SW480 (cell line): Measurements from ENCODE around the gene HDLBP.
A peak's percentile ranks its signal among the peaks of the same experiment; 100 is the strongest.

Experiments used
- DNase-seq: peaks from one replicate; pipeline ENCODE4 v3.0.0-alpha.2; 2016; ENCODE audit warnings: low spot score

Gene HDLBP

DNA sequence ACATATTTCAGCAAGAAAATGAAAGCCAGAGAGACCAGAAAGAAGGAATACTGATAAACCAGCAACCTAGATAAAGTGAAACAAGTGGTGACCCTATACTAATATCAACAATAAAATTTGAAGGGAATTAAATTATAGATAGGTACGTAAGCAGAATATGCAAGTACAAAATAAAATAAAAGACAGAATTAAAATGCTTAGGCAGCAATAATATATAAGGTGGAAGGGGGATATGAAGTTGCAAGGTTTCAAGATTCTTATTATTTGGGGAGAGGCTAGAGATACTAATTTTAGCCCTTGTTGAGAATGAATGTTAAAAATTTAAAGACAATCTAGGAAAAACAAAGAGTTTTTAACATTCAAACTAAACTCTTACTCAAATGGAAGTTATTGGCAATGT lies 39.6 kb downstream of the HDLBP start:
- no peak for DNase-seq

DNA sequence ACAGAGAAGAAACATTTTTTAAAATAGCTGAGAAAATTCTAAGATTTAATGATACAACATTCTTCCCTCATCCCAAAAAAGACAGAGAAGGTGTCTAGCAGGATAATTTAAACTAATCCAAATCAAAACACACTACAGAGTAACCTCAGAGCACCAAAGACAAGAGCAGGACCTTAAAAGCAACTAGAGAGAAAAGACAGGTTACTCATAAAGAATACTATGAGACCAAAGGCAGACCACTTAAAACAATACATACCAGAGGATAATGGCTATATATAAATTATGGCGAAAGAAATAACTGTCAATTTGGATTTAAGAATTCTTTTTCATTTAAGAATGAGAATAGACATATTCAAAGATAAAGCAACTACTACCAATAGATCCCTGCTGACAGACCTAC lies 40.0 kb downstream of the HDLBP start:
- DNase-seq, result no peak

DNA sequence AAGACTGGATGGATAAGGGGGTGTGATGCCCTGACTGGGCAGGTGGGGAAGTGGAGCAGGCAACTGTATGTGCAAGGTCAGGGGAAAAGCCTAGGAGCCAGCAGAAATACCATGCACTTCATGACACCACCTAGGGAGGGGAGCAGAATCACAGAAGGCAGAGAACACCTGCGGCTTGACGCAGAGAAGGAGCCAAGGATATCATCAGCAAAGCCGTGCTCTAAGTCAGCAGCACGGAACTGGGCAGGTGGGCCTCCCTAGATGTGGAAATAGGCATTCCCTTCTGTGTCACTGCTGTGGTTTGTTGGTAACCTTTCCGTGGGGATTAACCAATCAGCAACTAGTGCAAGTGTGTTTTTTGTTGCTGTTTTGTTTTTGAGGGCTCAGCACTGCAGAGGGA lies 41.3 kb downstream of the HDLBP start:
- no peak for DNase-seq

GRCh38 chr2:241273210-241274020 lies 42.1 kb downstream of the HDLBP start:
- no peak for DNase-seq

- DNase-seq, result peak; percentile 17
Observed at GRCh38 chr2:241272303-241273209, 42.9 kb downstream of the HDLBP start.

DNA sequence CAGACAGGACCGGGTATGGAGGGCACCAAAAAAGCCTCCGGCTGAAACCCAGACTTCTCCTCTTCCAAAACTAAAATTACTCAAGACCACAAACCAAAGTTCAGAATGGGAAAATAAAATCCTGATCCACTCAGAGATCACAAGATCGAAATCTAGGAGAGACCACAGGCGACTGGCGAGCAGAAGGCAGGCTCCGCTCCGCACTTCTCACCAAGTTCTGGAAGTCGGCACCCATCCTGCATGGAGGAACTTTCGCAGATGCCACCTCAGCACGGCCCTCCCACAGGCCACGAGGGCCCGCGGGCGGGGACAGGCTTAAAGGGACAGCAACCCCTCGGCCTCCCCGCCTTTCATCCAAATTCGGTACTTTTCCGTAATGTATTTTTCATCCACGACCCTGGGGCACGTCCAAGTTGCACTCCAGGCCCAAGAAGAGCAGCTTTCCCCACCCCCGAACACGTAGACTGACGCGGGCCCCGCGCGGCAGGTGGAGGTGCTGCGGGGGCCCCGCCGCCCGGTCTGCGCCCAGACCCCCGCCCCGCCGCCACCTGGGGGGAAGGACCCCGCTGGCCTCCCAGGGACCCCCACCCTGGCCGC lies 43.7 kb downstream of the HDLBP start:
- DNase-seq, result peak; percentile 56

- no peak for DNase-seq
Observed at GRCh38 chr2:241270531-241270930, 44.9 kb downstream of the HDLBP start.

- no peak for DNase-seq
Observed at GRCh38 chr2:241269707-241270520, 45.6 kb downstream of the HDLBP start.

GRCh38 chr2:241268716-241269445 lies 46.6 kb downstream of the HDLBP start:
- no peak for DNase-seq

DNA sequence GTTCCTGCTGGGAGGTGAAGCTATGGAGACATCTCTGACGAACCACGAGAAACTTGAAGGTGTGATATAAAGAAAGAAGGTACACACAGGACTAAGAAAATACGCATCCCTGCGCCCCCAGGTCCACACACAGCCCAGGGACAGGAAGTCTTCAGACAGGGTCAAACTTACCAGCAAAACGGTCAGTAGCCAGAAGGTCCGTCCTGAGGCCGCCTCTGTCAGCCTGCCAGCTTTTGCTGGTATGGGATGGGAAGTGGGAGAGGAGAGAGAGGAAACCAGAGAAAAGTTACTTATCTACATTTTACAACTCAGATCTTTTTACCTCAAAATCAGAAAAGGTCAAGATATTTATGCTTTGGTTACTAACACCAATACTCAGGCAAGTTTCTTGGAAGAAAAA lies 47.2 kb downstream of the HDLBP start:
- DNase-seq, result no peak

DNA sequence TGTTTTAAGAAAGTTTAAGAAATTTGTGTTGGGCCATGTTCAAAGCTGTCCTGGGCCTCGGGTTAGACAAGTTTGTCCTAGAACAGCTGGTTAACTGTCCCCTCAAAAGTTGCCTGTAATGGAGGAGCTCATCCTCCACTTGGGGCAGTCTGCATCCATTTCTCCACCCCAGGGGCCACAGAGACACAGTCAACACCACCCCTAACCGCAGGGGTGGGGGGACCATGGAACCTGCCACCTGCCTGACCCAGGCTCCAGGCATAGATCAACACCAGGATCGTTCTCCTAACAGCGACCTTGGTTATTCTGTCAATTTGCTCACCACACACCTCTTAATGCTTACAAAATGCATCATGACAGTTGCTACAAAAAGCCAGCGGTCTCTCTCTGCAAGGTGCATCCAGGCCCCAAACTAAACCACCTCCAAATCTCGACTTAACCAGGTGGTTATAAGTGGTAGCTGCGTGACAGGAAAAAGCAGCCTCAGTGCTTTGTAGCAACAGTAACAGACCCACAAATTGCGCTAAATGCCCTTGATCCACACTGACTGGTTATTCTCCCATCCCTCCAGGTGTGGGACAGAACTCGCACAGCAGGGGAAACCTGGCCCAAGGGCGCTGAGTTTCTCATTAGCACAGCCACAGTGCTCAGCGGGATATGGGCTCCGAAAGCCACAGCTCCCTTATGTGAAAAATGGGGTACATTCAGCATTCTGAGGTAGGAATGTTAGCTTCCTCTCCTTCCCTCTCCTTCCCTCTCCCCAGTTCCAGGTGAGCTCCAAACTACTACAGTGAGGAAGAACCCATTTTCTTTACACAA lies 48.0 kb downstream of the HDLBP start:
- no peak for DNase-seq

- no peak for DNase-seq
Observed at GRCh38 chr2:241265506-241265905, 50.0 kb downstream of the HDLBP start.

DNA sequence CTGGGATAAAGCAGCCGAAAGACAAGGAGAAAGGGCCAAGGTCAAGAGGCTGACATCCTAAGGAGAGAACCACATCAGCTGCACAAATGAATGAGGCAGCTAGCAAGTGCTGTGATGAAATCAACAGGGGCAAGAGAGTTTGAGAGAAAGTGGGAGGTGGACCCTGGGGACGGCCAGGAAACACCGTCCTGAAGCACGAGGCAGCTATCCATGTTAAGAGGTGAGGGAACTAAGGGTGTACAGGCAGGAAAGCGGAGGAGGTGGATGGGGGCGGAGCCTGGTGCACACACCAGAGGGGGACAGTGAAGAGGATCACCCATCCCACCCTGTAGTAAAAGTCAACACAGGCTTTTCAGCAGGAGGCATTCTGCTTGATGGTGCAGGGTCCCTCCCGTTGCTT lies 52.4 kb downstream of the HDLBP start:
- no peak for DNase-seq

DNA sequence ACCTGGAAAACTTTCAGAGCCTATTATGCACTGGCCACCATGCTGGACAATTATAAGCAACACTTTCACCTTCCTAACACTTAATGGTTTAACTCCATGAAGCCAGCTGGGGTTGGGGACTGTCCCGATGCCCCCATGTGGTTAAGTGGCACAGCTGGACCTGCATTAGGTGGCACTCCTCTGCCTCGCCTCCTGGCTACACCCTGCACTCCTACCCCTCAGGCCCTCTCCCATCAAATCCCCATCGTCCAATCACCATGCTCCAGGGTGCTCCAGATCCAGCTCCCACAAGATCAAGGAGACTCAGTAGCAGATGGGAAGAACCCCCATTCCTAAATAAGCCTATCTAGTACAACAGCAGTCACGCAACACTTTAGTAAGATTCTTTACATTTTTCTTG lies 53.8 kb downstream of the HDLBP start:
- no peak for DNase-seq

DNA sequence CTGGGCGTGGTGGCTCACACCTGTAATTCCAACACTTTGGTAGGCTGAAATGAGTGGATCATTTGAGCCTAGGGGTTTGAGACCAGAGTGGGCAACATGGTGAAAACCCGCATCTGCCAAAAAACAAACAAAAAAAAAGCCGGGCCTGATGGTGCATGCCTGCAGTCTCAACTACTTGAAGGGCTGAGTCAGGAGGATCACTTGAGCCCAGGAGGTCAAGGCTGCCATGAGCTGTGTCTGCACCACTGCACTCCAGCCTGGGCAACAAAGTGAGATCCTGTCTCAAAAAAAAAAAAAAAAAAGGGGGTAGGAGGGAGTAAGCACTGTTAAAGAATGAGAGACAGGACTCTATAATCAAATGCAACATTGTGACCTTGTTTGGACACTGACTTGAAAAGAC lies 54.6 kb downstream of the HDLBP start:
- no peak for DNase-seq

DNA sequence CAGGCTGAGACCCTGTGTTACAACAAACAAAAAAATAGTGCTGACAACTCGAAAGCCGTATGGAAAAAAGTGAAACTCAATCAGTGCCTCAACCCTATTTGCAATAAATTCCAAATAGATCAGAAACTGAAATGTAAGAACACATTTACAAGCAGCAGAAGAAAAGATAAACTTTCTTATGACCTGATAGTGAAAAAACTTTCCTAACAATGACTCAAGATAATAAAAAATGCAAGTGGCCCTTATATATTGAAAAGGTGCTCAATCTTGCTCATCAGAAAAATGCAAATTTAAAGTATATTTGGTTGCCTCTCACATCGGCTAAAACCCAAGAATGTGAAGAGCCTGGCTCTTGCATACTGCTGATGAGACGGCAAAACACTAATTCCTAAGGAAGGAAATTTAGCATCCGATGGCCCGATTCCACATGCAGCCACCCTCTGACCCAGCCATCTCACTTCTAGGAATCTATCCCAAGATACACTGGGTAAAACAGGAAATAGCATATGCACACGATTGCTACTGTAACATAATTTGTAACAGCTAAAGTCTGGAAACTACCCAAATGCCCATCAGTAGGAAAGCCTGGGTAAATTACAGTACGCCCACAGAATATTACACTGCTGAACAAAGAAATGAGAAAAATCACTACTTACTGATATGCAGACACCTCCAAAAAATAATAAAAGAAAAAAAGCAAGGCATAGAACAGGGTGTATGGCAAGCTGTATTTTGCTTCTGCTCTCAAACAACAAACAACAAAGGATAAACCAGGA lies 56.8 kb downstream of the HDLBP start:
- DNase-seq, result no peak

DNA sequence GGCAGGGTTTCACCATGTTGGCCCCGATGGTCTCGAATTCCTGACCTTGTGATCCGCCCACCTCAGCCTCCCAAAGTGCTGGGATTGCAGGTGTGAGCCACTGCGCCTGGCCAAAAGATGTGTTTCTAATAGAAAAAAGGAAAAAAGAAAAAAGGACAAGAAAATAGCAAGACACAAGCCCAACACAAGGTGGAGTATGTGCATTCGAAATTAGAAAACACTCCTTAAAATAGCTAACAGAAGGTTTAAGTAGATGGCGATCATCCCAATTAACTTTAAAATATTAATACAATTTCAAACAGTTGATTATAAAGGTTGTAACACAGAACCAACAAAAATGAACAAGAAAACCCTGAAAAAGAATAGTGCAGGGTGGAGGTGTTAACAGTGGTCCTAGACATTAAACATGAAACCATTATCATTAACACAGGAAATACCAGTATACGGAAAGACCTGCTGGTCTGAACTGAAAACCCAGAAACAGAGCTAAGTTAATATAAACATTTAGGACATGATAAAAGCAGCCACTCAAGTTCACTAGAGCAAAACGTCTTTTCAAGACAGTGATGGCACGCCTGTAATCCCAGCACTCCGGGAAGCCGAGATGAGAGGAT lies 57.9 kb downstream of the HDLBP start:
- DNase-seq, result no peak

DNA sequence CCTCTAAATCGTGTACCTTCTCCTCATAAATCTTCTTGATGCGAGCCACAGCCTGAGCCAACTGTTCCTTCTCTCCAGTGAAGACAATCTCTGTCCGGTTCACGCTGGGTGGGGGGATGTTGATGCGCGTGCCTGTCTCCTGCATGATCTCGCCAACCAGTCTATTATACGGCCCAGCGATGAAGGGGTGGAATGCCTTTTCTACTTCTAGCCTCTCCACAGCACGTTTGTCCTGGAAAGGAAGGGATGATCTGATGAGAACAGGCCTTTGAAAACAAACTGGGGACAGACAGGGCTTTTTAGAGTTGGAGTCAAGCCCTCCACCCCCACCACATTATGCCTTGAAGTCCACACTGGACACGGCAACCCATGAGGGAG lies 59.3 kb downstream of the HDLBP start:
- no peak for DNase-seq

DNA sequence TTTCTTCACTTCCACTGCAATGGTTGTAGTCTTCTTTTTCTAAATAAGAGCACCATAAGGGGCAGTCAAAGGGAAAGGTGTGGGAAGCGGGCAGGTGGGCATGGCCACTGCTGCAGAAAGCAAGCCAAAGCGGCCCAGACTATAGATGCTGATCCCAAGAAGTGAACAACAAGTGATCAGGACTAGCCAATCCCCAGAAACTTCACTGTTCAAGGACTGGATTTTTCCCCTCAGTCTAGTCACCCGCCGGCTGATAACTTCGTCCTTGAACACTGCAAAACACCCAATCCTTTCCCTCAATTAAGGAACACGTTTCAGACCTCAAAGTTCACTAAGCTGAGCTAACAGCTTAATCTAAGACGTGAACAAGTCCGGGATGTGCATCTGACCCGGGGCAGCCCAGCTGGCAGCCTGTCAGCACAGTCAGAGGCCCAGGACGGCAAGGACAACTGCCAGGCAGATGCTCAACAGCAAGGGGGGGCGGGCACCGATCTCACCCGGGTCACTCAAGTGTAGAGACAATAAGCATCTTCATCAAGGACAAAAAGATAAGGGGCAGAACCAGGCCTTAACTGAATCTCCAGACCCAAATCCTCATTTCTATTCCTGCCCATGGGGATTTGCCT lies 59.8 kb downstream of the HDLBP start:
- no peak for DNase-seq
